ENCODE data around the gene FBXO4. TPM values are rescaled to one million over a fixed set of nuclear protein-coding genes. Genes with fewer than 3 reads are reported as not detected.
A peak's percentile ranks its signal among the peaks of the same experiment; 100 is the strongest.
"Not testable (repeated sequence)": the region's sequence is repeated elsewhere in the genome, so short reads cannot be mapped to it uniquely, and the experiment has no call there.

The FBXO4 gene
- total RNA-seq, 1 experiment from 2014 or later = 15.7 TPM

- in situ Hi-C loops (cut with HindIII; ENCODE audit: low pct_unique_long_range_greater_than_20kb, low sequenced_read_pairs) = no loop called here
- no peak for DNase-seq (ENCODE audit: low read depth, low spot score)
These were observed 16.6 kb upstream of the FBXO4 start for GRCh38 chr5:41908374-41909079.

DNA sequence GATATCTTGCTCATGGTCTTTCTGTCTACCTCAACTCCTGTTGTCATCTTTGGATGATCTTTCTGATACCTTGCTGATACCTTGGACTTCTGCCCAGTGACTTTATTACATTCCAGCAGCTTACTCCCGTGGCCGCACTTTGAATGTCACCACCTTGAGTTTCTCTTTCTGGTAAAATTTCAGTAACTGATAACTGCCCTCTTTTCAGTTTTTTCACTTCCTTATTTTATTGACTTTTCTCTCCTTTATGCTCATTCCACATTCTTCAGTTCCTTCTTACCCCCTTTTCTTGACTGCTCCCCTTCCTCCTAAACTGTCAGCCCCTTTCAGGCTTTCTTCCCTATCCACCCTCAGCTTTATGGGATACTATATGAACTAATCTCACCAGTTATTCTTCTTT, 7.0 kb upstream of the FBXO4 start:
- no peak for DNase-seq (ENCODE audit: low read depth, low spot score)
- in situ Hi-C loops (cut with HindIII; ENCODE audit: low pct_unique_long_range_greater_than_20kb, low sequenced_read_pairs) = no loop called here

- DNase-seq (ENCODE audit: low read depth, low spot score) = no peak
These were observed 3.9 kb upstream of the FBXO4 start for GRCh38 chr5:41921166-41921565.

DNA sequence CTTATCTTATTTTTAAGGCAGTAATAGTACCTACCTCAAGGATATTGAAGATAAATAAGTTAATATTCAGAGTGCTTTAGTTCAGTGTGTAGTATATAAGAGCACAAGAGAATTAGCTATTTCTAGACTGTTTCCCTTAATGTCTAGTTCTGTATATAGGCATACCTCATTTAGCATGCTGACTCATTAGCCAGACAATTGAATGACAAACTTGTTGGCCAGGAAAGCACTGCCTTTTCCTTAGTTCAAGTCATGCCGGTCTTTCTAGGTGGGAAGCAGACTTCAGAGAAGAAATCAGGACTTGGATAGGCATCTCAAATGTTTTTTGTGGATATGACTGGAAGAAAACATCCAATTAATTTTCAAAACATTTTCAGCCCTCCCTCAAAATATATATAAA, 3.2 kb upstream of the FBXO4 start:
- in situ Hi-C loops (cut with HindIII; ENCODE audit: low pct_unique_long_range_greater_than_20kb, low sequenced_read_pairs) = no loop called here
- DNase-seq (ENCODE audit: low read depth, low spot score) = no peak

More at GRCh38 chr5:41921166-41921565, 3.9 kb upstream of the FBXO4 start:
- in situ Hi-C loops (cut with HindIII; ENCODE audit: low pct_unique_long_range_greater_than_20kb, low sequenced_read_pairs) = no loop called here

DNA sequence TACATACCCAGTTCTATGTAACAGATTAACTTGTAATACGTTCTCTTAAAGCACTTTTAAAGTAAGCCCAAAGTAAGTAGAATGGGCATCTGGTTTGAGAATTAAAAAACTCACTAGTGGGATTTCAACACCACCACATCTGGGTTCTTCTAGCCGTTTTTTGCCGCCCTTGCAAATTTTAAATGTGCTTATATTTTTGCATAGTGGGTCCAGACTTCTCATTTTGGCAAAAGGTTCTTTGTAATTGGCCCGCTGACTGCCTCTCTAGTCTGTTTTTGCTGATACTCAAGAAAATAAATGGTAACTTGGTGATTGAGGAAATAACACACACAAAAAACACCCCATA, 582 bp upstream of the FBXO4 start:
- in situ Hi-C loops (cut with HindIII; ENCODE audit: low pct_unique_long_range_greater_than_20kb, low sequenced_read_pairs) = no loop called here

GRCh38 chr5:41925555-41925951, 472 bp downstream of the FBXO4 start:
- in situ Hi-C loops (cut with HindIII; ENCODE audit: low pct_unique_long_range_greater_than_20kb, low sequenced_read_pairs) = no loop called here
- peak; percentile 43 for DNase-seq (ENCODE audit: low read depth, low spot score)

More for the DNA sequence above, 582 bp upstream of the FBXO4 start:
- no peak for DNase-seq (ENCODE audit: low read depth, low spot score)

DNA sequence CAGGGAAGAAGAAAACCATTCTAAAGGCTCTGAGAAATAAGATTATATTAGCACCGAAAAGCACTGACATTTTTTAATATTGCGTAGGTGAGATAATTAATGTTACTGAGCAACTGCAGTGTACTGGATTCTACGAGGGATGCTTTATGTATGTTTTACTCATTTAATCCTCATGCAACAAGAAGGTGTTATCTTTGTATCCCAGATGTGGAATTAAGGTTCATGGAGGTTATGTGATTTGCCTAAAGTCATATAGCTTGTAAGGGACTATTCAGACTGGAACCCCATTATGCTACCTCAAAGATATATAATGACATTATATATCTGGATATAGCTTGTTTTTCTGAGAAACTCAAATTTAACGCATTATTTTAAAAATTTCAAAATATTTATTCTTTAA, 2.5 kb downstream of the FBXO4 start:
- no peak for DNase-seq (ENCODE audit: low read depth, low spot score)
- in situ Hi-C loops (cut with HindIII; ENCODE audit: low pct_unique_long_range_greater_than_20kb, low sequenced_read_pairs) = no loop called here

DNA sequence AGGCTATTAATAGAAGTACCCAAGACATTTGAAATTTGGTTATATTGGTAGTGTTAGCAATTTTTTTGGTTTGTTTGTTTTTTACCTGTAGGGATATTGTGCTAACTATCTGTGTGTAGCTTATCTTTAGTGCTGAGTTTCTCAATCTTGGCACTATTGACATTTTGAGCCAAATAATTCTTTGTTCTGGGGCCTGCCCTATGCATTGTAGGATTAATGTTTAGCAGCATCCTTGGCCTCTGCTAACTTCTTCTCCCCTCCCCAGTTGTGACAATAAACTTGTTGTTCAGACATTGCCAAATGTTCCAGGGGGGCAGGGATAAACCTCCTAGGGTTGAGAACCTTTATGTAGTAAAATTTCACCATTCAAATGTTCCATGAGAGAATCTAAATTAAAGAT, 4.0 kb downstream of the FBXO4 start:
- no peak for DNase-seq (ENCODE audit: low read depth, low spot score)
- in situ Hi-C loops (cut with HindIII; ENCODE audit: low pct_unique_long_range_greater_than_20kb, low sequenced_read_pairs) = no loop called here

DNA sequence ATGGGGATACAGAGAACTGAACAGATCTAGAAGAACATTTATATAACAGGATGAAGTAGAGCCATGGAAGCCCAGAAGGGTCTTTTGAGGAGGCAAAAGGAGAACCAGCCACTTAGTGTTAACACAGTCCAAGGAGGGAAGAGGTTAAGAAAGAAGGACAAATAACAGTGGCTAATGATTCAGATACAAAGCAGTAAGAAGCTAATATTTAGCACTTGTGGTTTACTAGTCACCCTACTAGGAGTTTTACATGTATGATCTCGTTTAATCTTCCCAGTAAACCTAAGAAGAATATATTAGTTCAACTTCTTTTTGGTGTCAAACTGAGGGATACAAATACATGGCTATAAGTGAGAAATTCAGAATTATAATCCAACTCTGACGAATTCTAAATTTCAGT, 7.7 kb downstream of the FBXO4 start:
- DNase-seq (ENCODE audit: low read depth, low spot score) = no peak
- in situ Hi-C loops (cut with HindIII; ENCODE audit: low pct_unique_long_range_greater_than_20kb, low sequenced_read_pairs) = no loop called here

DNA sequence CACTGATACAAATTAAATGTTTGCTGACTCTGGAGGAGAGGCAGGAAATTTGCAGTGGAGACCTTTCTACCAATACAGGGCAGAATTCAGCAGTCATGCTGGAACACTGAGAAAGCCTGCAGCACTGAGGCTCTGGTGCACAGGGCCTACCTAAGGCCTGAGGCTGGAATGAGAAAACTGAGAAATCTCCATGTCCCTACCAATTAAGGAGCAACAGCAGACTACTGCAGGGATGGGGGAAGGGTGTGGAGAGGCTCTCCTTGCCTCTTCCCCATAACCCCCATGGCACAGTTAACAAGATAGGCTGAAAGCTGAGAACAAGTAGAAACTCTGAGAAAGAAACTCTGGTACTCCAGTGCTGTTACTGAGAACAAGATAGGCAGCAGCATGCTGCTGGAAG, 10.5 kb downstream of the FBXO4 start:
- in situ Hi-C loops (cut with HindIII; ENCODE audit: low pct_unique_long_range_greater_than_20kb, low sequenced_read_pairs) = no loop called here
- DNase-seq (ENCODE audit: low read depth, low spot score) = no peak

GRCh38 chr5:41940641-41941040, 15.6 kb downstream of the FBXO4 start:
- no peak for DNase-seq (ENCODE audit: low read depth, low spot score)
- in situ Hi-C loops (cut with HindIII; ENCODE audit: low pct_unique_long_range_greater_than_20kb, low sequenced_read_pairs) = no loop called here

DNA sequence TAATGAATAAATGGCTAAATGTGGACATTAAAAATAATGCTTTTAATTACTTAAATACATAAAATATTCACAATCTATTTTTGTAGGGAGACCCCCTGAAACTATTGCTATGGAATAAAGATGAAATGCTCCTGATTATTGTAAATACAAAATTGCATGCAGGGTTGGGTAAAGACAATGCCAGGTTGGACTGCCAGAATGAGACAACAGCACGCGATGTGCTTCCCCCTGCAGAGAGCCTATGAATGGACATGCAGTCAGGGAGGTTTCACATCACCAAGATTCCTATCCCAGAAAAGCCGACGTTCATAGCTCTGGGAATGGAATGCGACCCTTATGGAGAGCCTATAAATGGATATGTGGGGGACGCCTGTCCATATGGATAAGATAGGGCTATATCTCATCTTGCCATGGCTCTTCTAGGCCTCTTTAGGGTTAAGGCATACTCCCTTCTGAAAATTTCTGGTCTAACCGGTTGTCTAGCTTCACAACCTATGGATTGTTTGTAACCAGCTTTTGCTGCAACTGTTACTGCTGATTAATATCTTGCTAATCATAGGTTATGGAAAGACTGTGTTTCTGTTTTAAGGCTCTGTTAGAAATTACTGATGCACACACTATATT, 20.4 kb downstream of the FBXO4 start:
- DNase-seq (ENCODE audit: low read depth, low spot score); in situ Hi-C loops (cut with HindIII; ENCODE audit: low pct_unique_long_range_greater_than_20kb, low sequenced_read_pairs): not testable (repeated sequence)

- in situ Hi-C loops (cut with HindIII; ENCODE audit: low pct_unique_long_range_greater_than_20kb, low sequenced_read_pairs) = no loop called here
- DNase-seq (ENCODE audit: low read depth, low spot score) = no peak
These were observed 26.1 kb downstream of the FBXO4 start for GRCh38 chr5:41951224-41951623.

GRCh38 chr5:41954286-41954685, 29.2 kb downstream of the FBXO4 start:
- in situ Hi-C loops (cut with HindIII; ENCODE audit: low pct_unique_long_range_greater_than_20kb, low sequenced_read_pairs) = no loop called here
- DNase-seq (ENCODE audit: low read depth, low spot score) = no peak

- in situ Hi-C loops (cut with HindIII; ENCODE audit: low pct_unique_long_range_greater_than_20kb, low sequenced_read_pairs) = no loop called here
- DNase-seq (ENCODE audit: low read depth, low spot score) = no peak
These were observed 30.4 kb downstream of the FBXO4 start for GRCh38 chr5:41955432-41956024.

DNA sequence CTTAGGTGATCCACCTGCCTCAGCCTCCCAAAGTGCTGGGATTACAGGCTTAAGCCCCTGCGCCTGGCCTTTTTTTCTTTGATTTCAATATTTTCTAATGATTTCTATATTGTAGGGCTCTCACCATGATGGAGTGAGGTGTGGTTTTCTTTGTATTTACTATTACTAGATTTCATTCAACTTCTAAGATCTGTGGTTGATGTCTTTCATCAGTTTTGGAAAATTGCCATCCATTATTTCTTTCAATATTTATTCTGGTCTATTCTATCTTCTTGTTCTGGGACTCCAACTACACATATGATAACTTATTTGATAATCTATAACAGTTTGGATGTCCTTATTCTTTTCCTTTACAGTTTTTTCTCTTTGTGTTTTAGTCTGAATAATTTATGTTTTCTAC, 31.9 kb downstream of the FBXO4 start:
- in situ Hi-C loops (cut with HindIII; ENCODE audit: low pct_unique_long_range_greater_than_20kb, low sequenced_read_pairs) = no loop called here
- no peak for DNase-seq (ENCODE audit: low read depth, low spot score)

DNA sequence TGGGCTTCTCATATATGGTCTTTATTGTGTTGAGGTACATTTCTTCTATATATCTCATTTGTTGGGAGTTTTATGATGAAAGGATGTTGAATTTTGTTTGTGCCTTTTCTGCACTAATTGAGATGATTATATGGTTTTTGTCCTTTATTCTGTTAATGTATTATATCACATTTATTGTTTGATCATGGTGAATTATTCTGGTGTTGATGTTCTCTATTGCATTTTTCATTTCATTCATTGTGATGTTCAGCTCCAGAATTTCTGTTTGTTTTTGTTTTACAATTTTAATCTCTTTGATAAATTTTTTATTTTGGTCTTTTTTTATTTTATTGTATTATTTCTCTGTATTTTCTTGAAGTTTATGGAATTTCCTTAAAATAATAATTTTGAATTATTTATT, 35.4 kb downstream of the FBXO4 start:
- in situ Hi-C loops (cut with HindIII; ENCODE audit: low pct_unique_long_range_greater_than_20kb, low sequenced_read_pairs) = no loop called here
- DNase-seq (ENCODE audit: low read depth, low spot score) = no peak

GRCh38 chr5:41961736-41962135, 36.7 kb downstream of the FBXO4 start:
- in situ Hi-C loops (cut with HindIII; ENCODE audit: low pct_unique_long_range_greater_than_20kb, low sequenced_read_pairs) = no loop called here
- no peak for DNase-seq (ENCODE audit: low read depth, low spot score)

DNA sequence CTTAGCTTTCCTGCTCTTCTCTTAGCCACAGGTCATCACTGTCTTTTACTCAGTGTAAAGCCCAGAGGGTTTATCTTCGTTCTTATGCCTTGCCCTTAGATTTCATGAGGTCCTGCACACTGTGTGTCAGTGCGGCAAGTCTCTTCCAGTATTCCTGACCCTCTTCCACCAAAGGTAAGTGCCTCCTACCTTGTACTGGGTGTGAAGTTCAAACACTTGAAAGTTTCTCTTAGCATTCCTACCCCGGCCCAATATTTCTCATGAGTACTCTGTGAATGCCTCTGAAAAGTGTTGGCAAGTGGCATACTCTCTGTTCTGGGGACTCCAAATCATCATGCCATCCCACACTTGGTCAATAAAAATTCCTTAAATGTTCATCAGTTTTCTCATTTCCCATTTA, 37.4 kb downstream of the FBXO4 start:
- in situ Hi-C loops (cut with HindIII; ENCODE audit: low pct_unique_long_range_greater_than_20kb, low sequenced_read_pairs) = no loop called here
- no peak for DNase-seq (ENCODE audit: low read depth, low spot score)

Data from SK-MEL-5 (cell line).